Natural killer cell (primary cell): ENCODE measurements around the gene GRXCR2. TPM values are rescaled to one million over a fixed set of nuclear protein-coding genes. Genes with fewer than 3 reads are reported as not detected.

Experiments used
- ATAC-seq, 3 donors: fragments of 150-1000 bp in 2 of 3; fragments of 200-7000 bp in 1 of 3; cut with Tn5 transposase; 1 replicate in 1 of 3; 2 replicates in 2 of 3; pipeline ENCODE4 v1.10.0; 2021; ENCODE audit warnings: mild to moderate bottlenecking in 2 of 3, moderate library complexity in 2 of 3
- DNase-seq, 2 donors: peaks; one replicate each; pipeline versions ENCODE4 v3.0.0 to v3.0.0-alpha.2; 2013 to 2021; ENCODE audit warnings: mixed read lengths in 1 of 2
- H3K27ac ChIP-seq: one replicate; pipeline ENCODE4 v1.5.1; 2013; ENCODE audit warnings: mild to moderate bottlenecking, low read length
- H3K27me3 ChIP-seq: one replicate; pipeline ENCODE4 v1.6.1; 2013; ENCODE audit warnings: low read length; ENCODE audit not compliant: control insufficient read depth, insufficient read depth
- H3K36me3 ChIP-seq: one replicate; pipeline ENCODE4 v1.6.1; 2013; ENCODE audit warnings: low read length; ENCODE audit not compliant: control insufficient read depth, insufficient read depth
- H3K4me1 ChIP-seq: one replicate; pipeline ENCODE4 v1.6.1; 2013; ENCODE audit warnings: low read length; ENCODE audit not compliant: control insufficient read depth, insufficient read depth
- H3K4me3 ChIP-seq: one replicate; pipeline ENCODE4 v1.5.1; 2013; ENCODE audit warnings: low read length
- H3K9me3 ChIP-seq: one replicate; pipeline ENCODE4 v1.6.1; 2013; ENCODE audit warnings: low read length; ENCODE audit not compliant: control insufficient read depth, insufficient read depth
- H3K27ac Mint-ChIP-seq, 2 donors: one replicate each; pipeline ENCODE4 v1.8.0; 2022; ENCODE audit warnings: mild to moderate bottlenecking in 2 of 2, mixed read lengths in 2 of 2, moderate library complexity in 1 of 2
- H3K27me3 Mint-ChIP-seq, 2 donors: one replicate each; pipeline ENCODE4 v1.8.0; 2022; ENCODE audit warnings: low read depth in 2 of 2, mixed read lengths in 2 of 2
- H3K36me3 Mint-ChIP-seq: one replicate; pipeline ENCODE4 v1.8.0; 2022; ENCODE audit warnings: mixed read lengths
- H3K4me1 Mint-ChIP-seq, 2 donors: one replicate each; pipeline ENCODE4 v1.8.0; 2022; ENCODE audit warnings: mixed read lengths in 2 of 2
- H3K4me3 Mint-ChIP-seq: one replicate; pipeline ENCODE4 v1.8.0; 2022; ENCODE audit warnings: mild to moderate bottlenecking, moderate library complexity, mixed read lengths
- H3K9me3 Mint-ChIP-seq, 2 donors: one replicate each; pipeline ENCODE4 v1.8.0; 2022; ENCODE audit warnings: mixed read lengths in 2 of 2
- CTCF ChIP-seq: fragments of 200-600 bp; IDR thresholded peaks from one replicate; pipeline ENCODE4 v1.8.0; 2022; ENCODE audit warnings: antibody characterized with exemption
- WGBS: methylation state at CpG from one replicate; pipeline ENCODE4 v1.1.7; 2013; ENCODE audit warnings: missing lambda C conversion rate; ENCODE audit not compliant: insufficient coverage; 5-methylcytosine and 5-hydroxymethylcytosine counted together
- intact Hi-C: fragments of 100-400 bp; cut with micrococcal nuclease; formaldehyde crosslinking; loops from one replicate; pipeline ENCODE4 v1.14.2; 2022
- total RNA-seq, 4 donors: library from RNA; stranded (reverse); fragments of 120-200 nt in 1 of 4; gene quantifications; one replicate each; pipeline versions ENCODE4 v1.2.3 to v1.2.4, GENCODE V29; 2013 to 2022

GRXCR2 gene
- total RNA-seq, 3 donors from 2014 or later (not counting 1 experiment from before 2014, with no cell fraction given) = not detected

- Histone ChIP-seq H3K9me3 (no peaks in the 10 kb centered on the region), H3K4me3 (no peak overlapping the region), H3K36me3 (no peaks in the 10 kb centered on the region), H3K27ac (no peak overlapping the region), H3K4me1 (no peaks in the 10 kb centered on the region), H3K27me3 (no peaks in the 10 kb centered on the region)
- H3K27me3 Mint-ChIP-seq = peaks cover 0 to 7% of the 10 kb centered on the region in 2 donors
- no peak overlapping the region for H3K27ac Mint-ChIP-seq
- 94% methylated on average over 5 of the region's 6 CpGs for WGBS
- no peak overlapping the region for H3K4me3 Mint-ChIP-seq
- DNase-seq = no peak
- intact Hi-C loops = no loop called here
- ATAC-seq = no peak
- H3K36me3 Mint-ChIP-seq = no peaks in the 10 kb centered on the region
- no peaks in the 10 kb centered on the region for H3K4me1 Mint-ChIP-seq
- no peak for TF ChIP-seq CTCF
- no peaks in the 10 kb centered on the region for H3K9me3 Mint-ChIP-seq
These were observed 25.0 kb downstream of the GRXCR2 start for GRCh38 chr5:145847499-145848497.

GRCh38 chr5:145846081-145846480 is 26.7 kb downstream of the GRXCR2 start:
- WGBS = 92% methylated on average over 2 of the region's 3 CpGs
- no peak overlapping the region for H3K4me3 ChIP-seq
- no peak overlapping the region for H3K4me3 Mint-ChIP-seq
- H3K27ac ChIP-seq = no peak overlapping the region
- H3K4me1 Mint-ChIP-seq = no peaks in the 10 kb centered on the region
- H3K9me3 ChIP-seq = no peaks in the 10 kb centered on the region
- no peaks in the 10 kb centered on the region for H3K27me3 ChIP-seq
- peaks cover 0 to 7% of the 10 kb centered on the region in 2 donors for H3K27me3 Mint-ChIP-seq
- no peaks in the 10 kb centered on the region for H3K36me3 Mint-ChIP-seq
- H3K36me3 ChIP-seq = no peaks in the 10 kb centered on the region
- no peak for TF ChIP-seq CTCF
- ATAC-seq (no peak), DNase-seq (no peak)
- intact Hi-C loops = no loop called here
- no peak overlapping the region for H3K27ac Mint-ChIP-seq
- no peaks in the 10 kb centered on the region for H3K4me1 ChIP-seq
- H3K9me3 Mint-ChIP-seq = no peaks in the 10 kb centered on the region

GRCh38 chr5:145841299-145841698 is 31.5 kb downstream of the GRXCR2 start:
- H3K27ac Mint-ChIP-seq = no peak overlapping the region
- no peaks in the 10 kb centered on the region for H3K4me1 ChIP-seq
- H3K9me3 Mint-ChIP-seq = no peaks in the 10 kb centered on the region
- DNase-seq (no peak), ATAC-seq (no peak)
- no peaks in the 10 kb centered on the region for H3K9me3 ChIP-seq
- no peak for TF ChIP-seq CTCF
- no peaks in the 10 kb centered on the region for H3K36me3 Mint-ChIP-seq
- no peaks in the 10 kb centered on the region for H3K4me1 Mint-ChIP-seq
- H3K27me3 Mint-ChIP-seq = no peaks in the 10 kb centered on the region
- H3K36me3 ChIP-seq = no peaks in the 10 kb centered on the region
- no peaks in the 10 kb centered on the region for H3K27me3 ChIP-seq
- no peak overlapping the region for H3K27ac ChIP-seq
- intact Hi-C loops = no loop called here
- H3K4me3 ChIP-seq = no peak overlapping the region
- no peak overlapping the region for H3K4me3 Mint-ChIP-seq
